T-helper 2 cell treated with Interferon-gamma antibody and Interleukin-4, amounts not matched to agents 5 μg/mL and 100 μg/mL, for 36 hours (primary cell): ENCODE measurements around the gene FAM163A.

Experiments
- DNase-seq: peaks from one replicate; pipeline ENCODE4 v3.0.0; 2021; ENCODE audit warnings: low spot score
- H3K27ac Mint-ChIP-seq: one replicate; pipeline ENCODE4 v1.8.0; 2021; ENCODE audit warnings: mild to moderate bottlenecking, mixed read lengths
- H3K27me3 Mint-ChIP-seq: one replicate; pipeline ENCODE4 v1.8.0; 2021; ENCODE audit warnings: low read depth, mixed read lengths
- H3K36me3 Mint-ChIP-seq: one replicate; pipeline ENCODE4 v1.8.0; 2021; ENCODE audit warnings: low read depth, mixed read lengths
- H3K4me1 Mint-ChIP-seq: one replicate; pipeline ENCODE4 v1.8.0; 2021; ENCODE audit warnings: low read depth, mixed read lengths
- H3K4me3 Mint-ChIP-seq: one replicate; pipeline ENCODE4 v1.8.0; 2022; ENCODE audit warnings: mild to moderate bottlenecking, moderate library complexity, mixed read lengths
- H3K9me3 Mint-ChIP-seq: one replicate; pipeline ENCODE4 v1.8.0; 2021; ENCODE audit warnings: mixed read lengths

Gene FAM163A

DNA sequence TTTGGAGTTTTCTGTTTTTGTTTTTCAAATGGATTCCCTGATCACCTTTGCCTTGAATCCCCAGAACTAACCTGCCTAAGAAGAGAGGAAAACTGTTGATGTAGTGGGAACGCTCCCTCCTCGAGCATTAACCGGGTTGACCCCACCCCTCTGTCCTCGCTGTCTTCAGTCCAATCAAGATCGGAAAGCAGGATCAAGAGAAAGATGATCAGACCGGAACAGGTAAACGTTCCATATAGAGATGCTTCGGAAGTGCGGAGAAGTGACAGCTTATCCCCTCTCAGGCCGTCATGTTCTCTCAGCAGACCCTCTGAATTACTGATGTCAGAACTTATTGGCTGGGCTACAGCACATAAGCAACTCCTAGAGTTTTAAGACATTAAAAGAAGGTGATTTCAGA lies 800 bp upstream of the FAM163A start:
- no peaks in the 10 kb centered on the region for H3K36me3 Mint-ChIP-seq

DNA sequence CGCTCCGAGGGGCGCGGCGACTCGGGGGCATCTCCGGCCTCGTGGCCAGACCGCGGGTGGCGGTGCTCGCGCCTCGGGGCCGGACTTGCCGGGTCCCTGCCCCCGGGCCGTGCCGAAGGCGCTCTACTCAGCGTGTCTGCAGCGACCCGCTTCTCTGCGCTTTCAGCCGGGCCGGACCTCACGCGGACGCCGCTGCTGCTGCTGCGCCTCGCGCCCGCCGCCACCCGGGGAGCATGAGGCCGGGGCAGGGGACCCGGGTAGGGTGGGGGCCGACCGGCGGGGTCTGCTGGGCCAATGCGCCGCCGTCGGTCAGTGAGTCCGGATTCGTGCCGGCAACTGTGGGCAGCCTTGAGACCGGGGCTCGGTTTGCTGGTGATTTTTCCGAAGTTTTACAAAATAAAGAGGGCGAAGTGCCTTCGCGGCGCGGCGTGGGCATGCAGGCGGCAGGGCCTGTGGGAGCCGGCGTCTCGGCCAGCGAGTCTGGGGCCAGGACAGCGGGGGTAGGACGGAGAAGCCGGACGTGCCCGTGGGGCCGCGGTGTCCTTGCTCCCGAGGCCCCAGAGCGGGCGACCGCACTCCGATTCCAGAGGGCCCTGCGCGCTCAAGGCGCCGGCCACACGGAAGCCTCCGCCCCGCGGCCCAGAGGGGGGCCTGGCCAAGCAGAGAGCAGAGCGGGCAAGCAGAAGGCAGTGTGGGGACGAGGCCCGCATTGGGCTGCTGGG lies 749 bp downstream of the FAM163A start:
- no peaks in the 10 kb centered on the region for H3K36me3 Mint-ChIP-seq
- no peak for DNase-seq
- H3K4me1 Mint-ChIP-seq = peaks cover 6% of the 10 kb centered on the region
- H3K27me3 Mint-ChIP-seq = peaks cover 73% of the 10 kb centered on the region
- H3K9me3 Mint-ChIP-seq = no peaks in the 10 kb centered on the region
- H3K27ac Mint-ChIP-seq = no peak overlapping the region
- no peak overlapping the region for H3K4me3 Mint-ChIP-seq

More for the DNA sequence above, 800 bp upstream of the FAM163A start:
- Mint-ChIP-seq H3K4me3 (no peak overlapping the region), H3K27ac (no peak overlapping the region), H3K4me1 (peaks cover 6% of the 10 kb centered on the region), H3K27me3 (peaks cover 66% of the 10 kb centered on the region), H3K9me3 (no peaks in the 10 kb centered on the region)
- DNase-seq = no peak

DNA sequence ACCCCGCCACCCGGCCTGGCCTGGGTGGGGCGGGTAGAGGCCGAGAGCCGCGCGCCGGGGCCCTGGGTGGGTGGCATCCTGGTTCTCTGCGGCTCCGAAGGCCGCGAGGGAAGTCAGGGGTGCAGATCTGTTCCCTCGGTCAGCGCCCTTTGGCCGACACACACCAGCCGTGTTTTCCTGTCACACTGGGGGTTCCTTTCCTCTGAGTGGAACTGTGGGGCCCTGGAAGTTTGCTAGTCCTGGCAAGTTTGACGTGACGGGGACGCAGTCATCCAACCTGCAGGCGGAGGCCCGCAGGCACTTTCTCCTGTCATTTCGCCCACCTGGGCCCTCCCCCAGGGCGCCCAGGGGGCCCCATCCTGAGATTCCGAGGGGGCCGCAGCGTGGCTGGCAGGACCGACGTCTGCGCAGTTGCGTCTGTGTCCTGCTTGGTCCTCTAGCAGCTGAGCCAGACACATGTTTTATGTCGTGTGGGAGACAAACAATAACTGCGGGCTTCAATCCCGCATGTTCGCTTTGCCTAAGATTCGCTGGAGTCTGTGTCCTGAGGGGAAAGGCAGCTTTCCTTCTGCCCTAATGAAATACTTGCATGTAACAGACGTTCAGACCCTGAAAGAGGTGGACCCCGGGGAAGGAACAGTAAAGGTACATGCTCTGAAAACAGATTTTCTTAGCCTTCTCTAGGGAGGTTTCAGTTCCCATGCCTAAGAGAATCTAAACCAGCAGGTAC lies 1.5 kb downstream of the FAM163A start:
- Mint-ChIP-seq H3K27ac (no peak overlapping the region), H3K4me3 (no peak overlapping the region), H3K27me3 (peaks cover 72% of the 10 kb centered on the region)

DNA sequence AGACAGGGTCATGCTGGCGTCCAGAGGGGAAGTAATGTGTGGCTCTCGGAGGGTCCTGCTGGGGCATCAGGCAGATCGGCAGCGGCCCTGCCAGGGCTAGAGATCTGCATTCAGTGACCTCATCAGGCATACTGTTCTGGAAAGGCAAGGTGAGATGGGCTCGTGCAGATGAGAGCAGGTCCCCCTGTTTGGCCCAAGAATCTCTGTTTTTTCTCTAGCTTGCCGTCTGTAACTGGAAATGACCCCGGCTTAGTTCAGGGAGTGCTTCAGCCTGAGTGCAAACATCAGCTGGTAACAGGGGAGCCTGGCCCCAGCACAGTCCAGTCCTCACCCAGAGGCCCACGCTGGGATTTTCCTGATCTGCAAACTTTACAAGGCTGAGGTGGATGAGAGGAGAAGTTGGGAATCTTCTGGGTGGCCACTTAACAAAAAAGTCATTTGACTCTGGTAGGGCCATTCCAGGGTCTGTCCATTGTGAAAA lies 2.1 kb downstream of the FAM163A start:
- Mint-ChIP-seq H3K36me3 (no peaks in the 10 kb centered on the region), H3K4me1 (peaks cover 6% of the 10 kb centered on the region), H3K4me3 (no peak overlapping the region), H3K27me3 (peaks cover 69% of the 10 kb centered on the region), H3K27ac (no peak overlapping the region), H3K9me3 (no peaks in the 10 kb centered on the region)
- DNase-seq = no peak

More for the DNA sequence above, 1.5 kb downstream of the FAM163A start:
- Mint-ChIP-seq H3K36me3 (no peaks in the 10 kb centered on the region), H3K4me1 (peaks cover 6% of the 10 kb centered on the region), H3K9me3 (no peaks in the 10 kb centered on the region)
- no peak for DNase-seq

DNA sequence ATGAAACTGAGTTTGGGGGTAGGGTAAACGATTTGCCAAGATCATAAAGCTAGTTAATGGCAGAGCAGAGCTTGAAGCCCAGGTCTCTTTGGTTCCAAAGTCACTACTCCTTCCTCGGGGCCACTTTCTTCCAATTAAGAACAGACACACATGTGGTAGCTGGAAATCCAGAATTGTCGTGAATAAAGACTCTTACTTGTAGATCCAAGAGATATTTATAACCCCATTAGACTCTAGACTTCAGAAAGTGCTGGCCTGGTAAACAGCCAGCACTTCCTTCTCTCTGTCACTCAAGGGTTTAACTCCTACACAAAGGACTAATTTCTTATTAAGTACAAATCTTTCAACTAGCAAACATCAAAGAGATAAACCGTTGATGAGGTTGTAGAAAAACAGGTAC lies 2.7 kb downstream of the FAM163A start:
- Mint-ChIP-seq H3K36me3 (no peaks in the 10 kb centered on the region), H3K27me3 (peaks cover 65% of the 10 kb centered on the region), H3K4me1 (peaks cover 6% of the 10 kb centered on the region), H3K4me3 (no peak overlapping the region), H3K27ac (no peak overlapping the region), H3K9me3 (no peaks in the 10 kb centered on the region)
- no peak for DNase-seq

DNA sequence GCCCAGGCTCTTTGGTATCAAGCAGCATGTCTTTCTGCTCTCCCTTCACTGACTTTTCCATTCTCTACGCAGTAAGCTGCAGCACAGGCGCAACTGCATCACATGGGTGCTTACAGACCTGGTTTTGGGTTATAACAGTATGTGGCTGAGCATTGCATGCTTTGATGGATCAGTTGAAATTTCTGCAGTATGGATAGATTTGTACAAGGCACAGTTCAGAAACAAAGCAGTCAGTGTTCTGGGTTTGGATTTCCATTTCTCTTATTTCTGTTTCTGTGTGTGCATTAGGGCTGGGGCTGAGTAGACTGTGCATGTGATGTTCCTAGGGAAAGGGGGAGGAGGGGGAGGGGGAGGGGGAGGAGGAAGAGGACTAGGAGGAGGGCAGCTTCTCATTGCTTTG lies 4.5 kb downstream of the FAM163A start:
- no peak overlapping the region for H3K4me3 Mint-ChIP-seq
- H3K27me3 Mint-ChIP-seq = peaks cover 48% of the 10 kb centered on the region
- H3K9me3 Mint-ChIP-seq = no peaks in the 10 kb centered on the region
- DNase-seq = no peak
- H3K27ac Mint-ChIP-seq = no peak overlapping the region
- H3K4me1 Mint-ChIP-seq = peaks cover 2% of the 10 kb centered on the region
- H3K36me3 Mint-ChIP-seq = no peaks in the 10 kb centered on the region

DNA sequence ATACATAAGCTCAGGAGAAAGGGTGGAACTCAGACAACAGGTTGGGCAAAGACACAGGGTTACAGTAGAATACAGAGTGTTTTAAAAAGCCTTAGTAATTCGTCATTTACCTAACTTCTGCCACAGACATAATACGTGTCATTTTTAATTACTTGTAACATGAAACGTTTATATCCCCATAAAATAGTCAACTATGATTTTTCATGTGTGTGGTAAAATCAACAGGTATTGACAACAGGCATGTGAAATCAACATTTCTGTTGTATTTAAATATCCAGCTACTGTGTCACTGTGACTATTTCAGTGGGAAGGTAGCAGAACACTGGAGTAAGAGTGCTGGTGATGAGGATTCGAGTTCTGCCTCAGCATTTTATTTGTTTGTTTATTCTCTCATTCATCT lies 5.7 kb downstream of the FAM163A start:
- Mint-ChIP-seq H3K9me3 (no peaks in the 10 kb centered on the region), H3K27ac (no peak overlapping the region), H3K4me1 (no peaks in the 10 kb centered on the region), H3K36me3 (no peaks in the 10 kb centered on the region), H3K27me3 (peaks cover 47% of the 10 kb centered on the region), H3K4me3 (no peak overlapping the region)
- DNase-seq = no peak

DNA sequence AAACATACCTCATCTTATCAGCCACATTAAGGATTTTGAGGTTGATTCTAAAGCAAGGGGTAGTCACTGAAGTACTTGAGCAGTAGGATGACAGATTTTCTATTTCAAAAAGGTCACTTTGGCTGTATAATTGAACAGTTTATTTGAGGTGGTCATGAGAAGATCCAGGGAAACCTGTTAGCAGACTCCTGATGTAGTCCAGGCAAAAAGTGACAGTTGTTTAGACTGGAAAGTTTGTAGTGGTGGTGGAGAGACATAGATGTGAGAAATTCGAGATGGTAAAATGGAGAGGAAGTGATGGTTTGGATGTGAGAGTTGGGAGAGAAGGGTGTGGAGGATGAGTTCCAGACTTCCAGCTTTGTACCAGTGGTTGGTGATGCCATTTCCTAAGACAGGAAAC lies 7.5 kb downstream of the FAM163A start:
- Mint-ChIP-seq H3K27me3 (peaks cover 34% of the 10 kb centered on the region), H3K4me1 (no peaks in the 10 kb centered on the region), H3K36me3 (no peaks in the 10 kb centered on the region), H3K9me3 (no peaks in the 10 kb centered on the region), H3K4me3 (no peak overlapping the region), H3K27ac (no peak overlapping the region)
- no peak for DNase-seq

DNA sequence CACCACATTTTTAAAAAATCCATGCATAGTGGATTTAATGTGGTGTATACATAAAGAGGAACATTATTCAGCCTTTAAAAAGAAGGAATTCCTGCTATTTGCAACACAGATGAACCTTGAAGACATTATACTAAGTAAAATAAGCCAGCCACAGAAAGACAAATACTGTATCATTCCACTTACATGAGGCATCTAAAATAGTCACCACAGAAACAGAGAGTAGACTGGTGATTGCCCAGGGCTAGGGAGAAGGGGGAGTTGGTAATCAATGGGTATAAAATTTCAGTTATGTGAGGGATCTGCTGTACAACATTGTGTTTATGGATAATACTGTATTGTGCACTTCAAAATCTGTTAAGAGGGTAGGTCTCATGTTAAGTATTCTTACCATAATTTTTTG lies 10.0 kb downstream of the FAM163A start:
- no peak for DNase-seq
- peaks cover 14% of the 10 kb centered on the region for H3K27me3 Mint-ChIP-seq
- H3K4me1 Mint-ChIP-seq = no peaks in the 10 kb centered on the region
- H3K27ac Mint-ChIP-seq = no peak overlapping the region
- no peaks in the 10 kb centered on the region for H3K36me3 Mint-ChIP-seq
- H3K9me3 Mint-ChIP-seq = no peaks in the 10 kb centered on the region
- H3K4me3 Mint-ChIP-seq = no peak overlapping the region

DNA sequence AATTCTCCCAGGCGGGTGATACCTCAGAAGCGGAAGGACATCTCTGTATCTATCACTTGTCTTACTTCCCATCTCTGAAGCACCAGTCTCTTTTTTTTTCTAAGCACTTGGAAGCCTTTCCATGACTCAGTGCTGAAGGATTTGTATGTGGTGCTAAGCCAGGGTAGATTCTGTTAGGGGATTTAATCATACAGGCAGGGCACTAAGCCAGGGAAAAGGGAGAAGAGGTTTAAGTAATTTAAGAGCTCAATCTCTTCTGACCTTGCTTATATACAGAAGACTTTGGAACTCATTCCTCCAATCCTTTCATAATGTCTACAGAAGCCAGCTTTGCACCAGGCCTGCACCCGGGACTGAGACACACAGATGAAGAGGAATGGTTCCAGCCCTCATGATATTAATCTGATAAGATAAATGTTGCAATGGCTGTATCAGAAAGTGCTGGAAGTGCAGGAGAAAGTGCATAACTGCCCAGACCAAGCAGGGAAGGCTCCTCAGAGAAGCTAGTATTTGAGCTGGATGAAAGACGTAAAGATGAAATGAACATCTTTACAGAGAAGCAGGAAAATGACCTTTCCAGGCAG lies 11.0 kb downstream of the FAM163A start:
- no peak overlapping the region for H3K27ac Mint-ChIP-seq
- no peak for DNase-seq
- no peaks in the 10 kb centered on the region for H3K9me3 Mint-ChIP-seq
- H3K36me3 Mint-ChIP-seq = no peaks in the 10 kb centered on the region
- no peak overlapping the region for H3K4me3 Mint-ChIP-seq
- H3K4me1 Mint-ChIP-seq = no peaks in the 10 kb centered on the region
- H3K27me3 Mint-ChIP-seq = peaks cover 7% of the 10 kb centered on the region

DNA sequence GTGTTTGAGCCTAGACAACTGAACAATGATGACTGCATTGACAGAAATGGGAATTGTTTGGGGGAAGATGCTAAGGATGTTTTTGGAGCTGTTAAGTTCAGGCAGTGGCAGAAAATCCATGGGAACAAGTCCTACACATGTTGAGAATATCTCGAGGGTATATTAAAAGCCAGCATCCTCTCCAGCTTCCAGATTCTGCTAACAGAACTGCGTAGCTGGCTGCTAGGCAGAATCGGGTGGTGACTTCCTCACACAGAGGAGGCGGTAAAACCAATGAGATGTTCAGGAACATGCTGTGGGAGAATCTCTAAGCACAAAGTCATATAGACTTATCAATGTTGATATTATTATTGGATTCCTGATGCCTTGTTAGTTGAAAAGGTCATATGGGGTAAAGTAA lies 14.8 kb downstream of the FAM163A start:
- DNase-seq = no peak
- Mint-ChIP-seq H3K4me3 (no peak overlapping the region), H3K36me3 (no peaks in the 10 kb centered on the region), H3K9me3 (no peaks in the 10 kb centered on the region), H3K27ac (no peak overlapping the region), H3K27me3 (peaks cover 4% of the 10 kb centered on the region), H3K4me1 (no peaks in the 10 kb centered on the region)

DNA sequence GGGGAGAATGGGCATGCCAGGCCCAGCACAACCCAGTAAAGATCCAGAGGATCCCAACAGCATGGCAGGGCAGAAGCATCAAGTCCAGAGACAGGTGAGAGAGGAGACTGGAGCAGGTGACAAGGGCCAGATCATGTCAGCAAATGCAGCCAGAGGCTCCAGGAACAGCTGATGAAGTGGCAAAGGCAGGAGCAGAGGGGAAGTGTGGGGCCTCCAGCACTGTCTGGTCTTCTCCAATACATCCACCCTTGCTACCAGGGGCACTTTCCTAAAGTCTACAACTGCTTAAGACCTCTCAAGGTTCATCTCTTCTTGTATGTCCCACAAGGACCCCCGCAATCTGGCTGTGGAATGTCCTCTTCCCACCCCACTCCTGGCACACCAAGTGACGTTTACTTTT lies 17.4 kb downstream of the FAM163A start:
- no peak for DNase-seq
- H3K9me3 Mint-ChIP-seq = no peaks in the 10 kb centered on the region
- H3K4me3 Mint-ChIP-seq = no peak overlapping the region
- no peak overlapping the region for H3K27ac Mint-ChIP-seq
- no peaks in the 10 kb centered on the region for H3K36me3 Mint-ChIP-seq
- H3K4me1 Mint-ChIP-seq = no peaks in the 10 kb centered on the region
- no peaks in the 10 kb centered on the region for H3K27me3 Mint-ChIP-seq

DNA sequence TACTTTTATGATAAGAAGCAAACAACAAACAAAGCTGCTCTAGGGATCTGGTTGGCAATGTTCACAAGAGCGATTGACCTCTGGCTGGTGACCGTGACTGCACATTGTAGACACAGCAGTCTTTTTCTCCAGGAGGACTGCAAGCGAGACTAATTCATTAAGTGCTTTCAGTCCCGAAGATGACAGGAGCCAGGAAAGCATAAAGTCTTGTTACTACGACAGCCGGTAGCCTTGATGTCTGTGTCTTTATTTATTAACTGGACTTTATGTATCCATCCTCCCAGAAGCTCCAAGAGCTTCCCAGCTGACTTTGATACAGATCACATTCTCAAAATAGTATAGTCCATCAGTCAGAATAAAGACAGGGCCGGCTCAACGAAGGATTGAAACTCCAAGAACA lies 18.2 kb downstream of the FAM163A start:
- H3K36me3 Mint-ChIP-seq = no peaks in the 10 kb centered on the region
- H3K4me3 Mint-ChIP-seq = no peak overlapping the region
- no peaks in the 10 kb centered on the region for H3K4me1 Mint-ChIP-seq
- no peaks in the 10 kb centered on the region for H3K9me3 Mint-ChIP-seq
- no peak overlapping the region for H3K27ac Mint-ChIP-seq
- H3K27me3 Mint-ChIP-seq = no peaks in the 10 kb centered on the region
- DNase-seq = no peak

DNA sequence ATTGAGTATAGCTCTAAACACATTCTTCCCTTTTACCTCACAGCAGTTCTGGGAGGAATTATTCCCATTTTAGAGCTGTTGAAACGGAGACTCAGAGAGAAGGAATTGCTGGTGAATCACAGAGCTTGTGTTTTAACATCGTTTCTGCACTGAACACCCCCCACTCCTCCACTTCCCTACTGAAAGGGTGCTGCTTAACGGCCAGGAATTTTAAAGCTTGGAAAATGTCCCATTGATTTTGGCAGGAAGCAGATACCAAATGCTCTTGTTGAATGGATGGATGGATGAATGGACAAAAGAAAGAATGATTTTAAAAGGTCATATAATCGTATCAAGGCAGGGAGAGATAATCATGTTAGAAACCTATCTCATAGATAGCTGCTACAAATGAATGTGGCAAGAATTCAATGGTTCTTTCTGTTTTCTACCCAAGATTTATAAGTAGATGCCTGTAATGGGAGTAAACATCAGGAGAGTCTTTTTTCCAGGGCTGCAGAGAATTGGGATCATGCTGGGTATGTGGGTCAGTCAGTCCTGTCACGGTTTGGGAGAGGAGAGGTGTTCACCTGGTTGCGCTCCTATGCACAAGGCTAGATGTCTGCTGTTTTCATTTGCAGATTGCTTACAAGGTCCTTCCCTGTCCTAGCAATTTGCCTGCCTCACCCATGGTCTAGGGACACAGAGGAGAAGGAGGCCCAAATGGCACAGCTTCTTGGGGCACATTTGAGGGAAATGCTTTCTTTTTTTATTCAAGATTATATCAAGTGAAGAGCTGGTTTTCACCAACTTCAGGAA lies 19.0 kb downstream of the FAM163A start:
- Mint-ChIP-seq H3K27me3 (no peaks in the 10 kb centered on the region), H3K9me3 (no peaks in the 10 kb centered on the region), H3K4me3 (no peak overlapping the region), H3K4me1 (no peaks in the 10 kb centered on the region), H3K27ac (no peak overlapping the region), H3K36me3 (no peaks in the 10 kb centered on the region)
- DNase-seq = no peak
